LHCN-M2 (cell line): Measurements from ENCODE around the gene ALG13. TPM values are rescaled to one million over a fixed set of nuclear protein-coding genes. Genes with fewer than 3 reads are reported as not detected.
"Not testable (repeated sequence)": the region's sequence is repeated elsewhere in the genome, so short reads cannot be mapped to it uniquely, and the experiment has no call there.

Experiments
- DNase-seq: peaks from one replicate; pipeline ENCODE4 v3.0.0-alpha.2; 2012; ENCODE audit warnings: low read depth
- total RNA-seq: library from RNA; depleted of rRNA; stranded (reverse); fragments of >200 nt; gene quantifications from 2 replicates; pipeline ENCODE4 v1.2.3, GENCODE V29; 2014; rRNA removed

Gene ALG13
- total RNA-seq, 1 experiment from 2014 or later = 32.5 TPM

DNA sequence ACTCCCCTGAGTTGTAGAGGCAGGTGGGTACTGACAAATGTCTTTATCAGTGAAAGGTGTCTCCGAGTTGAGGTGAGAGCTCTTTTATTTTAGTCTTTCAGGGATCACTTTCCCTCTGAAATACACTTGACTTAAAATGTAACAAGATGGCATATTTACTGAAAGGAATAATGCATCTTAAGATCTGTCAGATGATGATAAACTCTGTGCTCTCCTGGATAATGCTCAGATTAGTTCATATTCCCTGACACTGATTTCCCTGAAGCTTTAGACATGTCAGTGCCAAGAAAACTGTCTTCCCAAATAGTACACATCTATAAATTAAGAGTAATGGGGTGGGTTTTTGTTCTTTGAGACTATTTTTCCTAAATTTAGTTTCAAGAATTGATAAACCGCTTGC is 75.5 kb downstream of the ALG13 start:
- DNase-seq = no peak

DNA sequence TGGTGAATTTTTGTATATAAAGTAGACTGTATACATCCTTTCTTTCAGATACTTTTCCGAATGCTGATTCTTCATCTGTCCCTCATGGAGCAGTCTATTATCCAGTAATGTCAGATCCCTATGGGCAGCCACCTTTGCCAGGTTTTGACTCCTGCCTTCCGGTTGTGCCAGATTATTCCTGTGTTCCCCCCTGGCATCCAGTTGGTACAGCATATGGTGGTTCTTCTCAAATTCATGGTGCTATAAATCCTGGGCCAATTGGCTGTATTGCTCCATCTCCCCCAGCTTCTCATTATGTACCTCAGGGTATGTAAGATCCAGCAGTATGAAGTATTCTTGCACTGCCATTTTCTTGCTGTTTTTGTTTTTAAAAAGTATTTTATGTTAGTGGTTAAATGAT is 78.7 kb downstream of the ALG13 start:
- no peak for DNase-seq

DNA sequence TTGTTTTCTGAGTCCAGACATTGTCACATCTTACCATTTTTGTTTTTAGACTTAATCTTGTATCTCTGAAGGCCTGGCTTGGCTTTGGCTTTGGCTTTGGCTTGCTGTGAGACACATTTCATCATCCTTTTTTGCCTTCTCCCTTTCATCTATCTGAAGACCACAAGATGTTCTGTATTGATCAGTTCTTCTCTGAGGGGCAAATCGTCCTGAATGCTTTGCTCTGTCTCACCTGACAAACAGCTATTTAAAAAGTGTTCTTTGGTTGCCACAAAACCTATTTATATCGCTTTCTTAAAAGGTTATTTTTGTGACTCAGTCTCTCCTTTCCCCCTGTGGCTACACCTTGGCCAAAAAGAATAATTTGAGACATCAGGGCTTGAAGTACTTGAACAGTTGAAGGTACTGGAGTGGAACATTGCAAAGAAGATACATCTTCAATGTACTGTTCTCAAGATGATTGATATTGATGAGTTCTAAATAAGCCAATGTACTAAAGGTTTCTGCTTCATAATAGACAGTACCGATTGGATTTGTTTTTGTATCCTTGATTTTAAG is 80.7 kb downstream of the ALG13 start:
- DNase-seq = no peak

DNA sequence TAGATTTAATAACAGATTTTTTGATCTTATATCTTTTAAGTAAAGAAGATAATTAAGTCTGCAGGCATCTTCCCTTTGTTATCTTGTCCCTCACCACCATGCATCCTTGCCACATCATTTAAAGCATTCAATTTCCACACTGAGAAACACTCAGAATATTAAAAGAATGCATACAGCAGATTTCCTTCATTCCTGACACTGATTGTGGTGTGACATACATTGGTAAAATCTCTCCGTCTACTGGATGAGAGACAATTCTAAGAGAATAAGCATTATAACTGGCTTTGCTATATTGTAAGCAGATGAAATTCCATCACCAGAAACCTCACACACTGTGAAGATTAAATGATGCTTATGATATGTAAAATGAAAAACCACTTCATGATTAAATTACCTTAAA is 97.6 kb downstream of the ALG13 start:
- DNase-seq = no peak

DNA sequence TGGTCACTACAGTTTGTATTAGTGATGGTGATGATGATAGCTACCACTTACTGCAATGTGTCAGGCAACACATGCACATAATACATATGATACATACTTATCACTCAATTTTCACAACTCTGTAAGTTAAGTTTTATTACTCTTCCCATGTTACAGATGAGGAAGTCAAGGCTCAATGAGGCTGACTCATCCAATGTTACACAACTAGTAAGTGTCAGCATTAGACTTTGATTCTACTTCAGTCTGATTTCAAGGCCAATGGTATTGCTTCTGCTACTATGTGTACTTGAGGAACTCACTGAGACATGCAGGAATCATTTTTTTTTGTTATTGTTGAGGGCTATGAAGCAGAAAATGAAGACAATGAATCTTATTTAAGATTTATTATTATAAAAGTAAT is 98.6 kb downstream of the ALG13 start:
- DNase-seq = no peak

DNA sequence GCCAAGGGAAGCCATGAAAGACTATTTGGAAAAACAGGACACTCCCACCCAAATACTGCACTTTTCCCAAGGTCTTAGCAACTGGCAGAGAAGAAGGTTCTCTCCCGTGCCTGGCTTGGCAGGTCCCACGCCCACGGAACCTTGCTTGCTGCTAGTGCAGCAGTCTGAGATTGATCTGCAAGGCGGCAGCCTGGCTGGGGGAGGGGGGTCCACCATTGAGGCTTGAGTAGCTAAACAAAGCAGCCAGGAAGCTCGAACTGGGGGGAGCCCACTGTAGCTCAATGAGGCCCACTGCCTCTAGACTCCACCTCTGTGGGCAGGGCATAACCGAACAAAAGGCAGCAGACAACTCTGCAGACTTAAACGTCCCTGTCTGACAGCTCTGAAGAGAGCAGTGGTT is 103.7 kb downstream of the ALG13 start:
- DNase-seq = no peak

DNA sequence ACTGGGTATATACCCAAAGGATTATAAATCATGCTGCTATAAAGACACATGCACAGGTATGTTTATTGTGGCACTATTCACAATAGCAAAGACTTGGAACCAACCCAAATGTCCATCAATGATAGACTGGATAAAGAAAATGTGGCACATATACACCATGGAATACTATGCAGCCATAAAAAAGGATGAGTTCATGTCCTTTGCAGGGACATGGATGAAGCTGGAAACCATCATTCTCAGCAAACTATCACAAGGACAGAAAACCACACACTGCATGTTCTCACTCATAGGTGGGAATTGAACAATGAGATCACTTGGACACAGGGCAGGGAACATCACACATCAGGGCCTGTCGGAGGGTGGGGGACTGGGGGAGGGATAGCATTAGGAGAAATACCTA is 109.1 kb downstream of the ALG13 start:
- not testable (repeated sequence) for DNase-seq

Other genes starting within 250 kb of the ALG13 start
- gene SERTM2, start 169.5 kb upstream of the ALG13 start, total RNA-seq = not detected in 2 replicates
- not detected in 2 replicates for gene TRPC5OS, start 195.0 kb downstream of the ALG13 start, total RNA-seq